A673 (cell line): Measurements from ENCODE around the gene TENM3. TPM values are rescaled to one million over a fixed set of nuclear protein-coding genes. Genes with fewer than 3 reads are reported as not detected.

Experiments
- BruUV-seq: library from RNA; stranded (reverse); fragments of 400-500 nt; replicated peaks from 2 replicates; lab custom pipeline; 2021; lab: Mats Ljungman, UMichigan
- CTCF ChIA-PET: fragments of 300-600 bp; sonication (Branson Sonifier 250); formaldehyde crosslinking; loops from one replicate; lab custom pipeline; 2022; ENCODE audit warnings: antibody characterized with exemption; lab: Charles Lee
- POLR2A ChIA-PET: fragments of 300-600 bp; sonication (Branson Sonifier 250); formaldehyde crosslinking; loops from one replicate; lab custom pipeline; 2022; ENCODE audit warnings: antibody characterized with exemption; ENCODE audit not compliant: low non-redundant PET; lab: Charles Lee
- DNase-seq: peaks from one replicate; pipeline ENCODE4 v3.0.0-alpha.2; 2015; ENCODE audit warnings: low spot score
- H3K27ac ChIP-seq: fragments of 200-600 bp; sonication (generic); 2 replicates; pipeline ENCODE4 v1.5.1; 2016; ENCODE audit warnings: mixed run types, low read depth, mild to moderate bottlenecking, mixed read lengths, antibody characterized with exemption, low read length; ENCODE audit not compliant: poor library complexity, severe bottlenecking
- H3K27me3 ChIP-seq: fragments of 200-600 bp; sonication (generic); replicated peaks from 2 replicates; pipeline ENCODE4 v1.6.1; 2017; ENCODE audit warnings: mixed run types, low read depth, mild to moderate bottlenecking, mixed read lengths, antibody characterized with exemption, low read length; ENCODE audit not compliant: insufficient read depth, poor library complexity
- H3K36me3 ChIP-seq: fragments of 200-600 bp; sonication (generic); 2 replicates; pipeline ENCODE4 v1.6.1; 2016; ENCODE audit warnings: mixed run types, mild to moderate bottlenecking, mixed read lengths, antibody characterized with exemption, low read length; ENCODE audit not compliant: insufficient read depth, poor library complexity, severe bottlenecking
- H3K4me1 ChIP-seq: fragments of 200-600 bp; sonication (generic); 2 replicates; pipeline ENCODE4 v1.6.1; 2017; ENCODE audit warnings: mixed run types, mild to moderate bottlenecking, mixed read lengths, antibody characterized with exemption, low read length; ENCODE audit not compliant: insufficient read depth, poor library complexity, severe bottlenecking
- H3K4me3 ChIP-seq: fragments of 200-600 bp; sonication (generic); 2 replicates; pipeline ENCODE4 v1.5.1; 2016; ENCODE audit warnings: low read depth, mixed run types, mild to moderate bottlenecking, mixed read lengths, low read length; ENCODE audit not compliant: poor library complexity, severe bottlenecking
- H3K9me3 ChIP-seq: fragments of 200-600 bp; sonication (generic); 2 replicates; pipeline ENCODE4 v1.6.1; 2016; ENCODE audit warnings: mixed run types, low read depth, mild to moderate bottlenecking, mixed read lengths, antibody characterized with exemption, low read length; ENCODE audit not compliant: poor library complexity, severe bottlenecking
- EZH2 ChIP-seq: fragments of 200-600 bp; sonication (generic); IDR thresholded peaks from 2 replicates; pipeline ENCODE4 v1.6.1; 2017; ENCODE audit warnings: borderline replicate concordance, low read depth, mild to moderate bottlenecking, mixed read lengths, antibody characterized with exemption, low read length; ENCODE audit not compliant: poor library complexity, severe bottlenecking
- intact Hi-C: fragments of 100-400 bp; cut with micrococcal nuclease; formaldehyde crosslinking; loops from one replicate; pipeline ENCODE4 v1.10.0; 2022; ENCODE audit not compliant: unreplicated experiment
- total RNA-seq: library from RNA; stranded (reverse); gene quantifications from 2 replicates; pipeline ENCODE4 v1.2.3, GENCODE V29; 2021
- TF ChIP-seq, protein P1 (sequence below): fragments of 300-800, 200-600 bp; sonication (generic); conservative IDR thresholded peaks from 2 replicates; pipeline ENCODE4 v1.5.1; 2017; ENCODE audit warnings: low read depth, mild to moderate bottlenecking, antibody characterized with exemption, low read length, moderate library complexity, mixed read lengths

Gene TENM3
- total RNA-seq, 1 experiment from 2014 or later, result 26.4 TPM

- H3K27me3 ChIP-seq, result no peaks in the 10 kb centered on the region
- DNase-seq, result no peak
- no peaks in the 10 kb centered on the region for H3K9me3 ChIP-seq
- intact Hi-C loops, result no loop called here
- BruUV-seq, result no TSS peak
- POLR2A ChIA-PET, result no interaction called here
- TF ChIP-seq, protein P1, sequence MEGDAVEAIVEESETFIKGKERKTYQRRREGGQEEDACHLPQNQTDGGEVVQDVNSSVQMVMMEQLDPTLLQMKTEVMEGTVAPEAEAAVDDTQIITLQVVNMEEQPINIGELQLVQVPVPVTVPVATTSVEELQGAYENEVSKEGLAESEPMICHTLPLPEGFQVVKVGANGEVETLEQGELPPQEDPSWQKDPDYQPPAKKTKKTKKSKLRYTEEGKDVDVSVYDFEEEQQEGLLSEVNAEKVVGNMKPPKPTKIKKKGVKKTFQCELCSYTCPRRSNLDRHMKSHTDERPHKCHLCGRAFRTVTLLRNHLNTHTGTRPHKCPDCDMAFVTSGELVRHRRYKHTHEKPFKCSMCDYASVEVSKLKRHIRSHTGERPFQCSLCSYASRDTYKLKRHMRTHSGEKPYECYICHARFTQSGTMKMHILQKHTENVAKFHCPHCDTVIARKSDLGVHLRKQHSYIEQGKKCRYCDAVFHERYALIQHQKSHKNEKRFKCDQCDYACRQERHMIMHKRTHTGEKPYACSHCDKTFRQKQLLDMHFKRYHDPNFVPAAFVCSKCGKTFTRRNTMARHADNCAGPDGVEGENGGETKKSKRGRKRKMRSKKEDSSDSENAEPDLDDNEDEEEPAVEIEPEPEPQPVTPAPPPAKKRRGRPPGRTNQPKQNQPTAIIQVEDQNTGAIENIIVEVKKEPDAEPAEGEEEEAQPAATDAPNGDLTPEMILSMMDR, result no peak
- TF ChIP-seq EZH2, result no peak
- no peaks in the 10 kb centered on the region for H3K4me1 ChIP-seq
- CTCF ChIA-PET, result no interaction called here
- H3K36me3 ChIP-seq, result no peaks in the 10 kb centered on the region
- no peak overlapping the region for H3K4me3 ChIP-seq
- no peak overlapping the region for H3K27ac ChIP-seq
These were observed 293.1 kb downstream of the TENM3 start for GRCh38 chr4:182536221-182536811.

DNA sequence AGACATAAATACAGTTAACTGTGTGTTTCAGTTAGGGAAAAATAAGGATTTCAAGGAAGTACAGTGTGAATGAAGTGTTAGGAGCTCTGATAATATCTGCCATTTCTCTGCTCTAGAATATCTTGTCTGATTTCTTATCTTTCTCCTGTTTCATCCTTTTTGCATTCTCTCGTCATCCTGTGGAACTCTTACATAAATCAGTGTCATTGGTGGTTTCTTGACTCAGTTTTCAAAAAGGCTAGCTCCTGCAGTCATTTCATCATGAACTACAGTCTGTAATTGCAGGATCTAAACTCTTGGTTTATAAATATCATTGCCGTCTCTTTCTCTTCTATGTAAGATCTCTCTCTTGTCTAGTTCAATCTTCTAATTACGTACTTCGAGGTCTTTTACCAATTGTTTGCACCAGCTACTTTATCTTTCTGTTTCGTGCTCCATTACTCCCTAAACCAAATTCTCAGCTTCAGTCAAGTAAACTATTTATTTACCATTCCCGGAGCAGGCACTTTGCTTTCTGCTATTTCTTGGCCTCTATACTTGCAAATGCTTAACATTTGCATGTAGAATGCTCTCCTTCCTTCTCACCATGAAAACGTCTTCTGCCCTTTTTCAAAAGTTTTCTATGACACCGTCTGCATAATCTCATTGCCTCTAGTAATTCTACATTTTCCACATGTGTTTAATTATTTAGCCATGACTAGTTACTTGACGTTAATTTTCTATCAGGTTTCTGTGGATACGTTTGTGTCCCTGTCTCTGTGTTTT, 294.0 kb downstream of the TENM3 start:
- no peak for DNase-seq
- ChIA-PET POLR2A (no interaction called here), CTCF (no interaction called here)
- H3K9me3 ChIP-seq, result no peaks in the 10 kb centered on the region
- no peaks in the 10 kb centered on the region for H3K36me3 ChIP-seq
- no peak overlapping the region for H3K27ac ChIP-seq
- no peaks in the 10 kb centered on the region for H3K27me3 ChIP-seq
- TF ChIP-seq, protein P1, result no peak
- no peak for TF ChIP-seq EZH2
- no TSS peak for BruUV-seq
- intact Hi-C loops, result no loop called here
- H3K4me1 ChIP-seq, result no peaks in the 10 kb centered on the region
- H3K4me3 ChIP-seq, result no peak overlapping the region

GRCh38 chr4:182538031-182538430, 294.8 kb downstream of the TENM3 start:
- ChIA-PET CTCF (no interaction called here), POLR2A (no interaction called here)
- intact Hi-C loops, result no loop called here
- Histone ChIP-seq H3K9me3 (no peaks in the 10 kb centered on the region), H3K27ac (no peak overlapping the region), H3K27me3 (no peaks in the 10 kb centered on the region), H3K4me1 (no peaks in the 10 kb centered on the region), H3K4me3 (no peak overlapping the region), H3K36me3 (no peaks in the 10 kb centered on the region)
- no TSS peak for BruUV-seq
- no peak for TF ChIP-seq EZH2
- TF ChIP-seq, protein P1, result no peak
- no peak for DNase-seq
